GM12878 (cell line): Measurements from ENCODE around the gene KRTAP4-8. TPM values are rescaled to one million over a fixed set of nuclear protein-coding genes. Genes with fewer than 3 reads are reported as not detected.

Experiments used
- ATAC-seq: fragments of 200-7000 bp; cut with Tn5 transposase; 3 replicates; pipeline ENCODE4 v1.9.1; 2020; ENCODE audit warnings: mild to moderate bottlenecking, moderate library complexity
- BruUV-seq: library from RNA; stranded (reverse); fragments of 400-500 nt; replicated peaks from 2 replicates; lab custom pipeline; 2021; lab: Mats Ljungman, UMichigan
- CTCF ChIA-PET: fragments of 300-600 bp; sonication (Branson Sonifier 250); formaldehyde crosslinking; extraction: SDS; loops from one replicate; lab custom pipeline; 2021; ENCODE audit warnings: inconsistent platforms; lab: Yijun Ruan, JAX
- POLR2A ChIA-PET: fragments of 350-600 bp; formaldehyde crosslinking; extraction: SDS; loops from one replicate; lab custom pipeline; 2021; ENCODE audit warnings: inconsistent platforms; lab: Charles Lee
- RAD21 ChIA-PET: fragments of 300-600 bp; sonication (Branson Sonifier 250); formaldehyde crosslinking; loops from one replicate; lab custom pipeline; 2023; ENCODE audit warnings: antibody characterized with exemption; ENCODE audit not compliant: unreplicated experiment; lab: Charles Lee
- SMC1A ChIA-PET: fragments of 300-600 bp; sonication (Branson Sonifier 250); formaldehyde crosslinking; loops from one replicate; lab custom pipeline; 2023; ENCODE audit not compliant: unreplicated experiment, uncharacterized antibody; lab: Charles Lee
- DNase-seq: peaks from one replicate; pipeline ENCODE4 v3.0.0-alpha.2; 2011; ENCODE audit warnings: low read depth, low spot score
- FAIRE-seq: peaks from 3 replicates; lab custom pipeline; 2011; peaks lifted over from hg19 to GRCh38; lab: Jason Lieb, UNC
- H2AFZ ChIP-seq: 2 replicates; pipeline ENCODE4 v1.6.0; 2011; ENCODE audit warnings: low read depth, low read length, control low read depth; ENCODE audit not compliant: control insufficient read depth
- H3K27ac ChIP-seq: 2 replicates; pipeline ENCODE4 v1.5.1; 2011; ENCODE audit warnings: control low read depth; ENCODE audit not compliant: control insufficient read depth, insufficient read depth
- H3K27me3 ChIP-seq, 2 experiments: replicated peaks in 1 of 2; 2 replicates each; pipeline versions ENCODE4 v1.6.0 to v1.6.1; 2011; ENCODE audit warnings: low read length in 1 of 2; ENCODE audit not compliant: control insufficient read depth in 2 of 2, insufficient read depth in 2 of 2
- H3K36me3 ChIP-seq, 2 experiments: 2 replicates each; pipeline ENCODE4 v1.5.1; 2011; ENCODE audit warnings: low read length in 1 of 2; ENCODE audit not compliant: control insufficient read depth in 2 of 2, insufficient read depth in 2 of 2
- H3K4me1 ChIP-seq: 2 replicates; pipeline ENCODE4 v1.6.1; 2011; ENCODE audit warnings: mild to moderate bottlenecking, low read length, moderate library complexity, mixed read lengths; ENCODE audit not compliant: control insufficient read depth, insufficient read depth
- H3K4me2 ChIP-seq: 2 replicates; pipeline ENCODE4 v1.6.0; 2011; ENCODE audit warnings: control low read depth; ENCODE audit not compliant: control insufficient read depth, insufficient read depth
- H3K4me3 ChIP-seq: fragments of 200-600 bp; sonication (generic); 2 replicates; pipeline ENCODE4 v1.5.1; 2016
- H3K79me2 ChIP-seq: 2 replicates; pipeline ENCODE4 v1.6.0; 2011; ENCODE audit warnings: low read length; ENCODE audit not compliant: control insufficient read depth, insufficient read depth
- H3K9ac ChIP-seq: 2 replicates; pipeline ENCODE4 v1.8.0; 2011; ENCODE audit warnings: low read length, control low read depth, mixed read lengths; ENCODE audit not compliant: control insufficient read depth, insufficient read depth
- H3K9me3 ChIP-seq: replicated peaks from 3 replicates; pipeline ENCODE4 v1.5.1; 2011; ENCODE audit warnings: mild to moderate bottlenecking, low read length; ENCODE audit not compliant: control insufficient read depth, insufficient read depth
- H4K20me1 ChIP-seq: 2 replicates; pipeline ENCODE4 v1.6.0; 2011; ENCODE audit not compliant: control insufficient read depth, insufficient read depth
- ATF7 ChIP-seq: fragments of 450-650 bp; IDR thresholded peaks from 2 replicates; pipeline ENCODE4 v1.6.1; 2016; ENCODE audit warnings: low read depth, mild to moderate bottlenecking
- CEBPB ChIP-seq, 2 experiments: fragments of 150-350 bp in 1 of 2; IDR thresholded peaks; 2 replicates each; pipeline ENCODE4 v1.6.1; 2012 to 2014; ENCODE audit warnings: low read depth in 2 of 2, low read length in 2 of 2, borderline replicate concordance in 1 of 2, inconsistent platforms in 1 of 2
- HDAC2 ChIP-seq: fragments of 200-600 bp; sonication (generic); IDR thresholded peaks from 2 replicates; pipeline ENCODE4 v1.6.1; 2017
- NBN ChIP-seq: fragments of 450-650 bp; IDR thresholded peaks from 2 replicates; pipeline ENCODE4 v1.6.1; 2016
- NFYB ChIP-seq: IDR thresholded peaks from 2 replicates; pipeline ENCODE4 v1.6.1; 2011; ENCODE audit warnings: low read depth, mild to moderate bottlenecking, low read length, improper control_type of control experiment, moderate library complexity; ENCODE audit not compliant: insufficient read depth
- NRF1 ChIP-seq: conservative IDR thresholded peaks from 2 replicates; pipeline ENCODE4 v1.6.1; 2011; ENCODE audit warnings: mild to moderate bottlenecking, low read depth, low read length, improper control_type of control experiment
- RAD51 ChIP-seq: fragments of 450-650 bp; IDR thresholded peaks from 2 replicates; pipeline ENCODE4 v1.6.1; 2016; ENCODE audit warnings: moderate library complexity, mild to moderate bottlenecking, inconsistent platforms
- SIN3A ChIP-seq: IDR thresholded peaks from 2 replicates; pipeline ENCODE4 v1.6.1; 2012; ENCODE audit warnings: low read depth, low read length, improper control_type of control experiment
- ZNF24 ChIP-seq: fragments of 450-650 bp; IDR thresholded peaks from 2 replicates; pipeline ENCODE4 v1.6.1; 2017; ENCODE audit warnings: antibody characterized with exemption, mild to moderate bottlenecking
- WGBS: methylation state at CpG from one replicate; pipeline ENCODE4 v1.1.6; 2016; ENCODE audit warnings: low lambda C conversion rate; ENCODE audit not compliant: insufficient replicate concordance, insufficient coverage; ENCODE audit errors: missing lambda C conversion rate; 5-methylcytosine and 5-hydroxymethylcytosine counted together
- in situ Hi-C: fragments of 300-500 bp; cut with MboI; formaldehyde crosslinking; loops from 9 replicates; pipeline ENCODE4 v1.14.3; 2018; ENCODE audit warnings: mixed read lengths
- intact Hi-C: fragments of 100-400 bp; cut with micrococcal nuclease; formaldehyde crosslinking; loops from one replicate; pipeline ENCODE4 v1.14.2; 2022; ENCODE audit not compliant: unreplicated experiment
- polyA plus RNA-seq, 11 experiments: library from polyadenylated mRNA; depleted of rRNA in 4 of 11; unstranded in 6 of 11; stranded (reverse) in 5 of 11; fragments of >200 nt; fragmentation: Nextera tagmentation in 4 of 11; fragmentation: Illumina TruSeq in 1 of 11; extraction: Ambion mirVana in 4 of 11; extraction: Trizol in 1 of 11; gene quantifications; 1 replicate in 1 of 11; 2 replicates in 10 of 11; pipeline versions ENCODE4 v1.2.1 to v1.2.3, GENCODE V29; 2011 to 2016; ENCODE audit warnings: inconsistent platforms in 2 of 11, missing spikeins in 2 of 11, low read depth in 1 of 11
- total RNA-seq, 4 experiments: library from RNA; depleted of rRNA in 3 of 4; stranded (reverse); fragments of >200 nt in 3 of 4; fragmentation: Illumina TruSeq in 1 of 4; extraction: Trizol in 1 of 4; gene quantifications; 2 replicates each; pipeline versions ENCODE4 v1.2.1 to v1.2.3, GENCODE V29; 2013 to 2021
- TF ChIP-seq, protein P1 (sequence below): IDR thresholded peaks from 2 replicates; pipeline ENCODE4 v1.6.1; 2011; ENCODE audit warnings: mild to moderate bottlenecking, low read depth, low read length, moderate library complexity; ENCODE audit not compliant: insufficient replicate concordance
- TF ChIP-seq, protein P2 (sequence below): fragments of 450-650 bp; IDR thresholded peaks from 2 replicates; pipeline ENCODE4 v1.6.1; 2017; ENCODE audit warnings: borderline replicate concordance

The KRTAP4-8 gene
- total and polyA plus RNA-seq, 10 of the 15 experiments (the other 5 are each of a cell fraction or from before 2014, with no cell fraction given), result not detected

DNA sequence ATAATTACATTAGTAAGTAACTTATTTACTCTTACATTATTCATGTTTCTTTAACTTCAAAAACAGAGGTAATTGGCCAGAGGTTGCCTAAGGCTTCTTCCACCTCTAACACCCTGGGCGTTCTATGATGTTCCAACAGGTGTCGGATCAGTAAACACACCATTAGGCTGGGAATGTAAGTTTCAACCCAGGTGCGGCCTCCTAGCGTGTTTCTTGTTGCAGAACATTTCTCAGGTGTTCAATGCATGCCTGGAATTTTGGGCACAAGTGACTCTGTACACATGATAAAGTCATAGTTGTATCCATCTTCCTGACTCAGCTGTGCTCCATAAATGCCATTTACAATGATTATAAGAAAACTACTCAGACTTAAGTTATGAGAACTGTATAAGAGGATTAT, 43.9 kb downstream of the KRTAP4-8 start:
- H4K20me1 ChIP-seq, result no peaks in the 10 kb centered on the region
- H3K9me3 ChIP-seq, result no peaks in the 10 kb centered on the region
- in situ Hi-C loops (no loop called here), intact Hi-C loops (no loop called here)
- TF ChIP-seq NFYB (no peak), ATF7 (no peak), HDAC2 (no peak), NBN (no peak), ZNF24 (no peak), RAD51 (no peak), NRF1 (no peak), CEBPB (IDR thresholded peaks at IDR 0.05; ENCODE audit: borderline replicate concordance in 1 of 2, low read depth in 2 of 2, low read length in 2 of 2) (no peak), SIN3A (no peak)
- TF ChIP-seq, protein P1, sequence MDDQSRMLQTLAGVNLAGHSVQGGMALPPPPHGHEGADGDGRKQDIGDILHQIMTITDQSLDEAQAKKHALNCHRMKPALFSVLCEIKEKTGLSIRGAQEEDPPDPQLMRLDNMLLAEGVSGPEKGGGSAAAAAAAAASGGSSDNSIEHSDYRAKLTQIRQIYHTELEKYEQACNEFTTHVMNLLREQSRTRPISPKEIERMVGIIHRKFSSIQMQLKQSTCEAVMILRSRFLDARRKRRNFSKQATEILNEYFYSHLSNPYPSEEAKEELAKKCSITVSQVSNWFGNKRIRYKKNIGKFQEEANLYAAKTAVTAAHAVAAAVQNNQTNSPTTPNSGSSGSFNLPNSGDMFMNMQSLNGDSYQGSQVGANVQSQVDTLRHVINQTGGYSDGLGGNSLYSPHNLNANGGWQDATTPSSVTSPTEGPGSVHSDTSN, result no peak
- TF ChIP-seq, protein P2, sequence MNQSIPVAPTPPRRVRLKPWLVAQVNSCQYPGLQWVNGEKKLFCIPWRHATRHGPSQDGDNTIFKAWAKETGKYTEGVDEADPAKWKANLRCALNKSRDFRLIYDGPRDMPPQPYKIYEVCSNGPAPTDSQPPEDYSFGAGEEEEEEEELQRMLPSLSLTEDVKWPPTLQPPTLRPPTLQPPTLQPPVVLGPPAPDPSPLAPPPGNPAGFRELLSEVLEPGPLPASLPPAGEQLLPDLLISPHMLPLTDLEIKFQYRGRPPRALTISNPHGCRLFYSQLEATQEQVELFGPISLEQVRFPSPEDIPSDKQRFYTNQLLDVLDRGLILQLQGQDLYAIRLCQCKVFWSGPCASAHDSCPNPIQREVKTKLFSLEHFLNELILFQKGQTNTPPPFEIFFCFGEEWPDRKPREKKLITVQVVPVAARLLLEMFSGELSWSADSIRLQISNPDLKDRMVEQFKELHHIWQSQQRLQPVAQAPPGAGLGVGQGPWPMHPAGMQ, result no peak
- no peak overlapping the region for H2AFZ ChIP-seq
- ChIA-PET RAD21 (no interaction called here), SMC1A (no interaction called here), CTCF (no interaction called here), POLR2A (no interaction called here)
- H3K9ac ChIP-seq, result no peak overlapping the region
- no peak overlapping the region for H3K4me3 ChIP-seq
- ATAC-seq, result no peak
- no peak for DNase-seq
- H3K4me2 ChIP-seq, result no peak overlapping the region
- WGBS, result 32% methylated on average over 4 of the region's 4 CpGs
- H3K27me3 ChIP-seq, result no peaks in the 10 kb centered on the region
- no peak for FAIRE-seq
- BruUV-seq, result no TSS peak
- no peaks in the 10 kb centered on the region for H3K36me3 ChIP-seq
- no peaks in the 10 kb centered on the region for H3K79me2 ChIP-seq
- H3K4me1 ChIP-seq, result no peaks in the 10 kb centered on the region
- H3K27ac ChIP-seq, result no peak overlapping the region
